ENCODE measurements around the gene IL26.
"Not testable (repeated sequence)": the region's sequence is repeated elsewhere in the genome, so short reads cannot be mapped to it uniquely, and the experiment has no call there.

Gene IL26

GRCh38 chr12:68178774-68179439, 46.7 kb downstream of the IL26 start:
- DNase-seq (ENCODE audit: extremely low read depth, low read depth) = no peak
- TF ChIP-seq, protein P1, sequence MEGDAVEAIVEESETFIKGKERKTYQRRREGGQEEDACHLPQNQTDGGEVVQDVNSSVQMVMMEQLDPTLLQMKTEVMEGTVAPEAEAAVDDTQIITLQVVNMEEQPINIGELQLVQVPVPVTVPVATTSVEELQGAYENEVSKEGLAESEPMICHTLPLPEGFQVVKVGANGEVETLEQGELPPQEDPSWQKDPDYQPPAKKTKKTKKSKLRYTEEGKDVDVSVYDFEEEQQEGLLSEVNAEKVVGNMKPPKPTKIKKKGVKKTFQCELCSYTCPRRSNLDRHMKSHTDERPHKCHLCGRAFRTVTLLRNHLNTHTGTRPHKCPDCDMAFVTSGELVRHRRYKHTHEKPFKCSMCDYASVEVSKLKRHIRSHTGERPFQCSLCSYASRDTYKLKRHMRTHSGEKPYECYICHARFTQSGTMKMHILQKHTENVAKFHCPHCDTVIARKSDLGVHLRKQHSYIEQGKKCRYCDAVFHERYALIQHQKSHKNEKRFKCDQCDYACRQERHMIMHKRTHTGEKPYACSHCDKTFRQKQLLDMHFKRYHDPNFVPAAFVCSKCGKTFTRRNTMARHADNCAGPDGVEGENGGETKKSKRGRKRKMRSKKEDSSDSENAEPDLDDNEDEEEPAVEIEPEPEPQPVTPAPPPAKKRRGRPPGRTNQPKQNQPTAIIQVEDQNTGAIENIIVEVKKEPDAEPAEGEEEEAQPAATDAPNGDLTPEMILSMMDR (IDR thresholded peaks at IDR 0.05; ENCODE audit: low read depth, low read length) = no peak

DNA sequence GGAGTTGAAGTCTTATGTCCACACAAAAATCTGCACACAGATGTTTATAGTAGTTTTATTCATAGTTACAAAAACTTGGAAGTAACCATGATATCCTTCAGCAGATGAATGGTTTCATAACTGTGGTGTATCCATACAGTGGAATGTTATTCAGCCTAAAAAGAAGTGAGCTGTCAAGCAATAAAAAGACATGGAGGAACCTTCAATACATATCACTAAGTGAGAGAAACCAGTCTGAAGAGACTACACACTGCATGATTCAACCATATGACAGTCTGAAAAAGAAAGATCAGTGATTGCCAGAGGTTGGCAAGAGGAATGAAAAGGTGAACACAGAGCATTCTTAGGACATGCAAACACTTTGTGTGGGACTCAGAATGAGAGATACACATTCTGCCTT, 47.4 kb downstream of the IL26 start:
- TF ChIP-seq, protein P1 (IDR thresholded peaks at IDR 0.05; ENCODE audit: low read depth, low read length) = no peak
- no peak for DNase-seq (ENCODE audit: extremely low read depth, low read depth)

GRCh38 chr12:68177562-68177961, 48.0 kb downstream of the IL26 start:
- DNase-seq (ENCODE audit: extremely low read depth, low read depth) = no peak
- TF ChIP-seq, protein P1 (IDR thresholded peaks at IDR 0.05; ENCODE audit: low read depth, low read length) = no peak

DNA sequence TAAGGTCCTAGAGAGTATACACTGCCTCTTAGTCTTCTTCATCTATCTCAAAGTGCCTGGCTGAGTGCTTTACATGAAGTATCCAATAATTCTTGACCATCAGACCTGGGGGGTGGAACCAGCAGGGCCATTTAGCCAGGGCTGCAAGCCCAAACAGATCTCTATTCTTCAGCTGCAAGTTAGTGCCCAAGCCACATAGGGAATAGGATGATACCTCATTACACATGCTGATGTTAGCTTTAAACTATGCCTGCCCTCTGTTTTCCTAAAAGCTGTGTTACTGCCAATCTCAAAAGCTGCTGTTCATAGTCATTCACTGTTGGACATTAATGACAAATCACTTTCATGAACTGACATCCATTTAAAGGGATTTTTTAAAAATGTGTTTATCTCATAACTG, 49.4 kb downstream of the IL26 start:
- DNase-seq (ENCODE audit: extremely low read depth, low read depth) = no peak
- TF ChIP-seq, protein P1 (IDR thresholded peaks at IDR 0.05; ENCODE audit: low read depth, low read length) = no peak

GRCh38 chr12:68175557-68176061, 50.0 kb downstream of the IL26 start:
- no peak for DNase-seq (ENCODE audit: extremely low read depth, low read depth)
- TF ChIP-seq, protein P1 (IDR thresholded peaks at IDR 0.05; ENCODE audit: low read depth, low read length) = no peak

DNA sequence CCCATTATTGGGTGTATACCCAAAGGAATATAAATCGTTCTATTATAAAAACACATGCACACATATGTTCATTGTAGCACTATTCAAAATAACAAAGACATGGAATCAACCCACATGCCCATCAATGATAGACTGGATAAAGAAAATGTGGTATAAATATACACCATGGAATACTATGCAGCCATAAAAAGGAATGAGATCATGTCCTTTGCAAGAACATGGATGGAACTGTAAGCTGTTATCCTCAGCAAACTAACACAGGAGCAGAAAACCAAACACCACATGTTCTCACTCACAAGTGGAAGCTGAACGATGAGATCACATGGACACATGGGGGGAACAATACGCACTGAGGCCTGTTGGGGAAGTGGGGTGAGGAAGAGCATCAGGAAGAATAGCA, 50.8 kb downstream of the IL26 start:
- DNase-seq (ENCODE audit: extremely low read depth, low read depth) = not testable (repeated sequence)

- no peak for DNase-seq (ENCODE audit: extremely low read depth, low read depth)
- TF ChIP-seq, protein P1 (IDR thresholded peaks at IDR 0.05; ENCODE audit: low read depth, low read length) = no peak
These were observed 51.8 kb downstream of the IL26 start for GRCh38 chr12:68173792-68174191.

DNA sequence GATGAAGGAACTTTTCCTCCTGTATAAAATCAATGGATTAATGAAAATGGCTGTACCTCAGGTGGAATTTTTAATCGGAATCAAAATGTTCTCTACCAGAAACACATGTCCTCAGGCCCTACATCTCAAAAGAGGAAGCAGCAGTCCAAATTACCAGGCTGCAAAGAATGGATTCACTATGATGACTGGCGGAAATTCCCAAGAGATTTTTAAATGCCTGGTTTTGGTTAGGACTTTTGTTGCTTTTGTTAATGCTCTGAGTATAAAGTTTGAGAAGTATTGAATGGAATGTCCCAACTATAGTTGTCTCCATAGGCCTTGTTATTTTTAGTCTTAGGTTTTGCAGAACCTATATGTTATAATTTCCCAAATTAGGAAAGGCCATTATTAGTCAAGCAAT, 54.9 kb downstream of the IL26 start:
- no peak for DNase-seq (ENCODE audit: extremely low read depth, low read depth)
- TF ChIP-seq, protein P1 (IDR thresholded peaks at IDR 0.05; ENCODE audit: low read depth, low read length) = no peak

Data from AG09319 (cell line).